K562 (cell line): ENCODE results near the gene NUP153. TPM values are rescaled to one million over a fixed set of nuclear protein-coding genes. Genes with fewer than 3 reads are reported as not detected.

Experiments used
- FOXK1 ChIP-seq: sonication (generic); formaldehyde crosslinking; IDR thresholded peaks from 2 replicates; pipeline ENCODE4 v1.8.0; 2022; ENCODE audit warnings: missing genetic modification reagents, mild to moderate bottlenecking, borderline replicate concordance
- GABPB1 ChIP-seq: sonication (generic); formaldehyde crosslinking; IDR thresholded peaks from 2 replicates; pipeline ENCODE4 v1.8.0; 2022; ENCODE audit warnings: mild to moderate bottlenecking, missing genetic modification reagents
- MCM3 ChIP-seq: fragments of 450-650 bp; IDR thresholded peaks from 2 replicates; pipeline ENCODE4 v1.6.1; 2016
- NELFE ChIP-seq: IDR thresholded peaks from 2 replicates; pipeline ENCODE4 v1.6.1; 2011; ENCODE audit warnings: mild to moderate bottlenecking; ENCODE audit not compliant: insufficient read depth, insufficient read length
- PCBP2 ChIP-seq: fragments of 200-400 bp; formaldehyde crosslinking; IDR thresholded peaks from 2 replicates; pipeline ENCODE4 v1.6.1; 2018; ENCODE audit warnings: low read length, low read depth, mild to moderate bottlenecking, moderate library complexity; ENCODE audit not compliant: poor library complexity, severe bottlenecking
- PHF8 ChIP-seq: fragments of 200-600 bp; sonication (generic); IDR thresholded peaks from 2 replicates; pipeline ENCODE4 v1.6.1; 2012; ENCODE audit warnings: mixed run types, mild to moderate bottlenecking, inconsistent platforms, low read length, moderate library complexity, borderline replicate concordance
- SNIP1 ChIP-seq: fragments of 450-650 bp; IDR thresholded peaks from 2 replicates; pipeline ENCODE4 v1.7.1; 2017; ENCODE audit warnings: low read depth, mild to moderate bottlenecking
- TFAM ChIP-seq: fragments of 250-450 bp; sonication (Bioruptor Pico); conservative IDR thresholded peaks from 2 replicates; pipeline ENCODE4 v1.5.0; 2021; ENCODE audit warnings: mild to moderate bottlenecking, moderate library complexity
- ZFPM2 ChIP-seq: fragments of 250-450 bp; sonication (Bioruptor Pico); IDR thresholded peaks from 2 replicates; pipeline ENCODE4 v1.5.1; 2022; ENCODE audit warnings: mild to moderate bottlenecking
- polyA plus RNA-seq, 8 experiments: library from polyadenylated mRNA; depleted of rRNA in 4 of 8; stranded (reverse) in 5 of 8; unstranded in 3 of 8; fragments of >200 nt; fragmentation: Nextera tagmentation in 2 of 8; fragmentation: Illumina TruSeq in 1 of 8; extraction: Ambion mirVana in 2 of 8; extraction: Trizol in 1 of 8; gene quantifications; 2 replicates each; pipeline versions ENCODE4 v1.2.1 to v1.2.3, GENCODE V29; 2011 to 2014; ENCODE audit warnings: inconsistent platforms in 1 of 8, missing spikeins in 1 of 8
- total RNA-seq, 7 experiments: library from RNA; depleted of rRNA in 6 of 7; stranded (reverse); fragments of >200 nt in 6 of 7; fragmentation: Illumina TruSeq in 2 of 7; extraction: Trizol in 2 of 7; gene quantifications; 2 replicates each; pipeline versions ENCODE4 v1.2.1 to v1.2.3, GENCODE V29; 2011 to 2021; ENCODE audit warnings: low replicate concordance in 1 of 7
- TF ChIP-seq, protein P1 (sequence below): fragments of 450-650 bp; IDR thresholded peaks from 2 replicates; pipeline ENCODE4 v1.6.1; 2018; ENCODE audit warnings: mild to moderate bottlenecking, low read depth; ENCODE audit not compliant: partially characterized antibody
- TF ChIP-seq, protein P2 (sequence below): fragments of 250-450 bp; sonication (Bioruptor Pico); IDR thresholded peaks from 2 replicates; pipeline ENCODE4 v1.4.0; 2020; ENCODE audit warnings: mild to moderate bottlenecking, moderate library complexity
- TF ChIP-seq, protein P3 (sequence below): sonication (generic); formaldehyde crosslinking; IDR thresholded peaks from 2 replicates; pipeline ENCODE4 v1.8.0; 2022; ENCODE audit warnings: mild to moderate bottlenecking, missing genetic modification reagents
- TF ChIP-seq, protein P4 (sequence below): fragments of 250-450 bp; sonication (Bioruptor Pico); IDR thresholded peaks from 2 replicates; pipeline ENCODE4 v1.8.0; 2021; ENCODE audit warnings: mild to moderate bottlenecking, moderate library complexity
- TF ChIP-seq, protein P5 (sequence below): sonication (generic); formaldehyde crosslinking; IDR thresholded peaks from 2 replicates; pipeline ENCODE4 v1.8.0; 2022; ENCODE audit warnings: missing genetic modification reagents, mild to moderate bottlenecking, borderline replicate concordance

The NUP153 gene
- total and polyA plus RNA-seq, 9 of the 15 experiments (the other 6 are each of a cell fraction or from before 2014, with no cell fraction given), result 21.9 to 110 (median 84.8) TPM

DNA sequence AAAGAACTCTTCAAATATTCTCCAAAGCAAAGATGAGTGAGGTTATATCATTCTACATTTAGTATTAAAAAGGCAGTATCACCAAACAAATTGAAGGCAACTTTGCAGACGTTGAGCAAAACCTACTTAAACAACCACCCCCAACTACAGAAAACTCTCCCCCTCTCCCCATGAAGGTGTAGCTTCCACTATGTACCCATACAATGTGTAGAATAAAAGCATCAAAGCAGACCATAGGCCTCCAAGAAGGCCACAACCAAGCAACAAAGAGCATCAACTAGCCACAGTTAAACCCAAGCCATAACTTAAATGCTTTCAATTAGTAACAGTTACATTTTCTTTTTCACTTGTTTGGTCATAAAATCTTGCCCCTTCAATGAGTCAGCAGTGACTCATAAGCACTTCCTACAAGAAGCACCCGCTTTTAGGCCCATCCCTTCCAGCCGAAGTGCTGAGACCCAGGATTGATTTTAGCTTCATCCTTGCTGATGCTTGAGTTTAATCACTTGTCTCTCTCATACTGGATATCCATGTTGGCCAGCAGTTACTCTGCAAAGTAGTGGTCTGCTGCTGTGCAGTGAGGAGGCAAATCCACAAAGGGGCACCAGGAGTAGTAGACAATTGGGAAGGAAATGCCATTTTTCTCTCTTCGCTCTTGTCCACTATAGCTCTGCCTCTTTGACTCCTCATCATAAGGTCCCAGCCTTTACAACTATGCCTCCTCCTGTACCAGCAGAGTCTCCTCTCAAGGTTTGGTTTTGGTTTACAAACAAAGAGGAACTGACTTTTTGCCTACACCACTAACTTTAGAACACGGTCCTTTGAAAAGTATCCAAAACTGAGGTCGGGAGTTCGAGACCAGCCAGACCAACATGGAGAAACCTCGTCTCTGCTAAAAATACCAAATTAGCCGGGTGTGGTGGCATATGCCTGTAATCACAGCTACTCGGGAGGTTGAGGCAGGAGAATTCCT, 8.4 kb upstream of the NUP153 start (continued):
- TF ChIP-seq, protein P1, sequence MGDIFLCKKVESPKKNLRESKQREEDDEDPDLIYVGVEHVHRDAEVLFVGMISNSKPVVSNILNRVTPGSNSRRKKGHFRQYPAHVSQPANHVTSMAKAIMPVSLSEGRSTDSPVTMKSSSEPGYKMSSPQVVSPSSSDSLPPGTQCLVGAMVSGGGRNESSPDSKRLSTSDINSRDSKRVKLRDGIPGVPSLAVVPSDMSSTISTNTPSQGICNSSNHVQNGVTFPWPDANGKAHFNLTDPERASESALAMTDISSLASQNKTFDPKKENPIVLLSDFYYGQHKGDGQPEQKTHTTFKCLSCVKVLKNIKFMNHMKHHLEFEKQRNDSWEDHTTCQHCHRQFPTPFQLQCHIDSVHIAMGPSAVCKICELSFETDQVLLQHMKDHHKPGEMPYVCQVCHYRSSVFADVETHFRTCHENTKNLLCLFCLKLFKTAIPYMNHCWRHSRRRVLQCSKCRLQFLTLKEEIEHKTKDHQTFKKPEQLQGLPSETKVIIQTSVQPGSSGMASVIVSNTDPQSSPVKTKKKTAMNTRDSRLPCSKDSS, result no peak
- TF ChIP-seq, protein P2, sequence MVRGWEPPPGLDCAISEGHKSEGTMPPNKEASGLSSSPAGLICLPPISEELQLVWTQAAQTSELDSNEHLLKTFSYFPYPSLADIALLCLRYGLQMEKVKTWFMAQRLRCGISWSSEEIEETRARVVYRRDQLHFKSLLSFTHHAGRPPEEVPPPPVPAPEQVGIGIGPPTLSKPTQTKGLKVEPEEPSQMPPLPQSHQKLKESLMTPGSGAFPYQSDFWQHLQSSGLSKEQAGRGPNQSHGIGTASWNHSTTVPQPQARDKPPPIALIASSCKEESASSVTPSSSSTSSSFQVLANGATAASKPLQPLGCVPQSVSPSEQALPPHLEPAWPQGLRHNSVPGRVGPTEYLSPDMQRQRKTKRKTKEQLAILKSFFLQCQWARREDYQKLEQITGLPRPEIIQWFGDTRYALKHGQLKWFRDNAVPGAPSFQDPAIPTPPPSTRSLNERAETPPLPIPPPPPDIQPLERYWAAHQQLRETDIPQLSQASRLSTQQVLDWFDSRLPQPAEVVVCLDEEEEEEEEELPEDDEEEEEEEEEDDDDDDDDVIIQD (CRISPR knock-in tag), result no peak
- TF ChIP-seq PCBP2, result no peak
- no peak for TF ChIP-seq NELFE
- TF ChIP-seq, protein P3, sequence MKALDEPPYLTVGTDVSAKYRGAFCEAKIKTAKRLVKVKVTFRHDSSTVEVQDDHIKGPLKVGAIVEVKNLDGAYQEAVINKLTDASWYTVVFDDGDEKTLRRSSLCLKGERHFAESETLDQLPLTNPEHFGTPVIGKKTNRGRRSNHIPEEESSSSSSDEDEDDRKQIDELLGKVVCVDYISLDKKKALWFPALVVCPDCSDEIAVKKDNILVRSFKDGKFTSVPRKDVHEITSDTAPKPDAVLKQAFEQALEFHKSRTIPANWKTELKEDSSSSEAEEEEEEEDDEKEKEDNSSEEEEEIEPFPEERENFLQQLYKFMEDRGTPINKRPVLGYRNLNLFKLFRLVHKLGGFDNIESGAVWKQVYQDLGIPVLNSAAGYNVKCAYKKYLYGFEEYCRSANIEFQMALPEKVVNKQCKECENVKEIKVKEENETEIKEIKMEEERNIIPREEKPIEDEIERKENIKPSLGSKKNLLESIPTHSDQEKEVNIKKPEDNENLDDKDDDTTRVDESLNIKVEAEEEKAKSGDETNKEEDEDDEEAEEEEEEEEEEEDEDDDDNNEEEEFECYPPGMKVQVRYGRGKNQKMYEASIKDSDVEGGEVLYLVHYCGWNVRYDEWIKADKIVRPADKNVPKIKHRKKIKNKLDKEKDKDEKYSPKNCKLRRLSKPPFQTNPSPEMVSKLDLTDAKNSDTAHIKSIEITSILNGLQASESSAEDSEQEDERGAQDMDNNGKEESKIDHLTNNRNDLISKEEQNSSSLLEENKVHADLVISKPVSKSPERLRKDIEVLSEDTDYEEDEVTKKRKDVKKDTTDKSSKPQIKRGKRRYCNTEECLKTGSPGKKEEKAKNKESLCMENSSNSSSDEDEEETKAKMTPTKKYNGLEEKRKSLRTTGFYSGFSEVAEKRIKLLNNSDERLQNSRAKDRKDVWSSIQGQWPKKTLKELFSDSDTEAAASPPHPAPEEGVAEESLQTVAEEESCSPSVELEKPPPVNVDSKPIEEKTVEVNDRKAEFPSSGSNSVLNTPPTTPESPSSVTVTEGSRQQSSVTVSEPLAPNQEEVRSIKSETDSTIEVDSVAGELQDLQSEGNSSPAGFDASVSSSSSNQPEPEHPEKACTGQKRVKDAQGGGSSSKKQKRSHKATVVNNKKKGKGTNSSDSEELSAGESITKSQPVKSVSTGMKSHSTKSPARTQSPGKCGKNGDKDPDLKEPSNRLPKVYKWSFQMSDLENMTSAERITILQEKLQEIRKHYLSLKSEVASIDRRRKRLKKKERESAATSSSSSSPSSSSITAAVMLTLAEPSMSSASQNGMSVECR (CRISPR knock-in tag), result no peak
- TF ChIP-seq, protein P4, sequence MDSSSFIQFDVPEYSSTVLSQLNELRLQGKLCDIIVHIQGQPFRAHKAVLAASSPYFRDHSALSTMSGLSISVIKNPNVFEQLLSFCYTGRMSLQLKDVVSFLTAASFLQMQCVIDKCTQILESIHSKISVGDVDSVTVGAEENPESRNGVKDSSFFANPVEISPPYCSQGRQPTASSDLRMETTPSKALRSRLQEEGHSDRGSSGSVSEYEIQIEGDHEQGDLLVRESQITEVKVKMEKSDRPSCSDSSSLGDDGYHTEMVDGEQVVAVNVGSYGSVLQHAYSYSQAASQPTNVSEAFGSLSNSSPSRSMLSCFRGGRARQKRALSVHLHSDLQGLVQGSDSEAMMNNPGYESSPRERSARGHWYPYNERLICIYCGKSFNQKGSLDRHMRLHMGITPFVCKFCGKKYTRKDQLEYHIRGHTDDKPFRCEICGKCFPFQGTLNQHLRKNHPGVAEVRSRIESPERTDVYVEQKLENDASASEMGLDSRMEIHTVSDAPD (CRISPR knock-in tag), result no peak
- TF ChIP-seq PHF8, result no peak; the same call in 1 of the 2 replicates
- no peak for TF ChIP-seq MCM3
- TF ChIP-seq ZFPM2 (CRISPR knock-in tag), result no peak
- TF ChIP-seq TFAM (CRISPR knock-in tag), result no peak
- no peak for TF ChIP-seq SNIP1
- no peak for TF ChIP-seq FOXK1 (CRISPR knock-in tag)
- TF ChIP-seq GABPB1 (CRISPR knock-in tag), result no peak
- TF ChIP-seq, protein P5, sequence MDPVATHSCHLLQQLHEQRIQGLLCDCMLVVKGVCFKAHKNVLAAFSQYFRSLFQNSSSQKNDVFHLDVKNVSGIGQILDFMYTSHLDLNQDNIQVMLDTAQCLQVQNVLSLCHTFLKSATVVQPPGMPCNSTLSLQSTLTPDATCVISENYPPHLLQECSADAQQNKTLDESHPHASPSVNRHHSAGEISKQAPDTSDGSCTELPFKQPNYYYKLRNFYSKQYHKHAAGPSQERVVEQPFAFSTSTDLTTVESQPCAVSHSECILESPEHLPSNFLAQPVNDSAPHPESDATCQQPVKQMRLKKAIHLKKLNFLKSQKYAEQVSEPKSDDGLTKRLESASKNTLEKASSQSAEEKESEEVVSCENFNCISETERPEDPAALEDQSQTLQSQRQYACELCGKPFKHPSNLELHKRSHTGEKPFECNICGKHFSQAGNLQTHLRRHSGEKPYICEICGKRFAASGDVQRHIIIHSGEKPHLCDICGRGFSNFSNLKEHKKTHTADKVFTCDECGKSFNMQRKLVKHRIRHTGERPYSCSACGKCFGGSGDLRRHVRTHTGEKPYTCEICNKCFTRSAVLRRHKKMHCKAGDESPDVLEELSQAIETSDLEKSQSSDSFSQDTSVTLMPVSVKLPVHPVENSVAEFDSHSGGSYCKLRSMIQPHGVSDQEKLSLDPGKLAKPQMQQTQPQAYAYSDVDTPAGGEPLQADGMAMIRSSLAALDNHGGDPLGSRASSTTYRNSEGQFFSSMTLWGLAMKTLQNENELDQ, result no peak
